NCI-H460 (cell line): ENCODE measurements around the gene CSAG2. TPM values are rescaled to one million over a fixed set of nuclear protein-coding genes. Genes with fewer than 3 reads are reported as not detected.

Experiments
- DNase-seq: peaks from one replicate; pipeline ENCODE4 v3.0.0-alpha.2; 2016; ENCODE audit warnings: low read depth; ENCODE audit errors: extremely low read depth
- total RNA-seq: library from RNA; depleted of rRNA; stranded (reverse); fragments of >200 nt; shearing (Covaris generic); gene quantifications from 2 replicates; pipeline ENCODE4 v1.2.3, GENCODE V29; 2014; rRNA removed

Gene CSAG2
- total RNA-seq, 1 experiment from 2014 or later: not detected

- no peak for DNase-seq
These were observed 34.9 kb downstream of the CSAG2 start for GRCh38 chrX:152674135-152674534.

GRCh38 chrX:152663086-152663485 is 46.0 kb downstream of the CSAG2 start:
- no peak for DNase-seq

GRCh38 chrX:152658302-152658701 is 50.8 kb downstream of the CSAG2 start:
- DNase-seq: no peak

Other genes starting within 250 kb of the CSAG2 start
- gene GABRQ, start 71.4 kb downstream of the CSAG2 start, total RNA-seq: 0.02 and 0.06 TPM in 2 replicates
- gene MAGEA3, start 10.5 kb downstream of the CSAG2 start, total RNA-seq: not detected in 2 replicates
- gene MAGEA2B, start 5.4 kb upstream of the CSAG2 start, total RNA-seq: not detected in 2 replicates
- not detected in 2 replicates for gene CSAG1, start 24.4 kb upstream of the CSAG2 start, total RNA-seq
- gene MAGEA12, start 24.5 kb upstream of the CSAG2 start, total RNA-seq: not detected in 2 replicates
- not detected in 2 replicates for gene MAGEA2, start 44.6 kb upstream of the CSAG2 start, total RNA-seq
- gene CSAG3, start 49.9 kb upstream of the CSAG2 start, total RNA-seq: not detected in 2 replicates
- not detected in 2 replicates for gene MAGEA6, start 60.4 kb upstream of the CSAG2 start, total RNA-seq
- gene CETN2, start 121.5 kb upstream of the CSAG2 start, total RNA-seq: 31.8 and 37.7 TPM in 2 replicates
- 10.5 and 15.8 TPM in 2 replicates for gene NSDHL, start 121.8 kb upstream of the CSAG2 start, total RNA-seq
- 1.3 and 1.4 TPM in 2 replicates for gene ZNF185, start 188.8 kb upstream of the CSAG2 start, total RNA-seq